WTC11 (cell line): Measurements from ENCODE around the gene CADM4.
"Not testable (repeated sequence)": the region's sequence is repeated elsewhere in the genome, so short reads cannot be mapped to it uniquely, and the experiment has no call there.

Experiments used
- CBFB ChIP-seq: sonication (generic); formaldehyde crosslinking; IDR thresholded peaks from 2 replicates; pipeline ENCODE4 v1.8.1; 2022; ENCODE audit warnings: mild to moderate bottlenecking, low read depth, missing genetic modification reagents
- CTCF ChIP-seq: fragments of 200-600 bp; IDR thresholded peaks from 2 replicates; pipeline ENCODE4 v1.8.0; 2022; ENCODE audit warnings: antibody characterized with exemption
- NFE2L1 ChIP-seq: sonication (generic); formaldehyde crosslinking; IDR thresholded peaks from 2 replicates; pipeline ENCODE4 v1.8.1; 2023; ENCODE audit warnings: missing genetic modification reagents
- USF1 ChIP-seq: sonication (generic); formaldehyde crosslinking; IDR thresholded peaks from 2 replicates; pipeline ENCODE4 v1.8.0; 2022; ENCODE audit warnings: mild to moderate bottlenecking, missing genetic modification reagents
- ZBTB21 ChIP-seq: sonication (generic); formaldehyde crosslinking; IDR thresholded peaks from 2 replicates; pipeline ENCODE4 v1.8.1; 2023; ENCODE audit warnings: mild to moderate bottlenecking, missing genetic modification reagents, borderline replicate concordance
- TF ChIP-seq, protein P1 (sequence below): sonication (generic); formaldehyde crosslinking; IDR thresholded peaks from 2 replicates; pipeline ENCODE4 v1.8.0; 2022; ENCODE audit warnings: mild to moderate bottlenecking, missing genetic modification reagents
- TF ChIP-seq, protein P2 (sequence below): sonication (generic); formaldehyde crosslinking; IDR thresholded peaks from 2 replicates; pipeline ENCODE4 v1.8.1; 2022; ENCODE audit warnings: low read depth, mild to moderate bottlenecking, moderate library complexity, missing genetic modification reagents, borderline replicate concordance
- TF ChIP-seq, protein P3 (sequence below): sonication (generic); formaldehyde crosslinking; IDR thresholded peaks from 2 replicates; pipeline ENCODE4 v1.8.0; 2022; ENCODE audit warnings: missing genetic modification reagents
- TF ChIP-seq, protein P4 (sequence below): sonication (generic); formaldehyde crosslinking; conservative IDR thresholded peaks from 2 replicates; pipeline ENCODE4 v1.8.1; 2022; ENCODE audit warnings: mild to moderate bottlenecking, missing genetic modification reagents

DNA sequence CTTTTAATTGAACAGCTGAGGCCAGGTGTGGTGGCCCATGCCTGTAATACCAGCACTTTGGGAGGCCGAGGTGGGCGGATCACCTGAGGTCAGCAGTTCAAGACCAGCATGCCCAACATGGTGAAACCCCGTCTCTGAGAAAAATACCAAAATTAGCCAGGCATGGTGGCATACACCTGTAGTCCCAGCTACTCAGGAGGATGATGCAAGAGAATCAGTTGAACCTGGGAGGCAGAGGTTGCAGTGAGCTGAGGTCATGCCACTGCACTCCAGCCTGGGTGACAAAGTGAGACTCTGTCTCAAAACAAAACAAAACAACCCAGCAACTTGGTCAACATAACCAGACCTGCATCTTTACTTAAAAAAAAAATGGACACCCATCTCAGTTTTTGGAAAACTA is 52.6 kb downstream of the CADM4 start:
- TF ChIP-seq, protein P1, sequence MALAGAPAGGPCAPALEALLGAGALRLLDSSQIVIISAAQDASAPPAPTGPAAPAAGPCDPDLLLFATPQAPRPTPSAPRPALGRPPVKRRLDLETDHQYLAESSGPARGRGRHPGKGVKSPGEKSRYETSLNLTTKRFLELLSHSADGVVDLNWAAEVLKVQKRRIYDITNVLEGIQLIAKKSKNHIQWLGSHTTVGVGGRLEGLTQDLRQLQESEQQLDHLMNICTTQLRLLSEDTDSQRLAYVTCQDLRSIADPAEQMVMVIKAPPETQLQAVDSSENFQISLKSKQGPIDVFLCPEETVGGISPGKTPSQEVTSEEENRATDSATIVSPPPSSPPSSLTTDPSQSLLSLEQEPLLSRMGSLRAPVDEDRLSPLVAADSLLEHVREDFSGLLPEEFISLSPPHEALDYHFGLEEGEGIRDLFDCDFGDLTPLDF (CRISPR knock-in tag): not testable (repeated sequence)
- TF ChIP-seq, protein P2, sequence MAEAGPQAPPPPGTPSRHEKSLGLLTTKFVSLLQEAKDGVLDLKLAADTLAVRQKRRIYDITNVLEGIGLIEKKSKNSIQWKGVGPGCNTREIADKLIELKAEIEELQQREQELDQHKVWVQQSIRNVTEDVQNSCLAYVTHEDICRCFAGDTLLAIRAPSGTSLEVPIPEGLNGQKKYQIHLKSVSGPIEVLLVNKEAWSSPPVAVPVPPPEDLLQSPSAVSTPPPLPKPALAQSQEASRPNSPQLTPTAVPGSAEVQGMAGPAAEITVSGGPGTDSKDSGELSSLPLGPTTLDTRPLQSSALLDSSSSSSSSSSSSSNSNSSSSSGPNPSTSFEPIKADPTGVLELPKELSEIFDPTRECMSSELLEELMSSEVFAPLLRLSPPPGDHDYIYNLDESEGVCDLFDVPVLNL (CRISPR knock-in tag): not testable (repeated sequence)
- not testable (repeated sequence) for TF ChIP-seq CTCF; CBFB (CRISPR knock-in tag); NFE2L1; ZBTB21 (CRISPR knock-in tag); USF1 (CRISPR knock-in tag)
- TF ChIP-seq, protein P3, sequence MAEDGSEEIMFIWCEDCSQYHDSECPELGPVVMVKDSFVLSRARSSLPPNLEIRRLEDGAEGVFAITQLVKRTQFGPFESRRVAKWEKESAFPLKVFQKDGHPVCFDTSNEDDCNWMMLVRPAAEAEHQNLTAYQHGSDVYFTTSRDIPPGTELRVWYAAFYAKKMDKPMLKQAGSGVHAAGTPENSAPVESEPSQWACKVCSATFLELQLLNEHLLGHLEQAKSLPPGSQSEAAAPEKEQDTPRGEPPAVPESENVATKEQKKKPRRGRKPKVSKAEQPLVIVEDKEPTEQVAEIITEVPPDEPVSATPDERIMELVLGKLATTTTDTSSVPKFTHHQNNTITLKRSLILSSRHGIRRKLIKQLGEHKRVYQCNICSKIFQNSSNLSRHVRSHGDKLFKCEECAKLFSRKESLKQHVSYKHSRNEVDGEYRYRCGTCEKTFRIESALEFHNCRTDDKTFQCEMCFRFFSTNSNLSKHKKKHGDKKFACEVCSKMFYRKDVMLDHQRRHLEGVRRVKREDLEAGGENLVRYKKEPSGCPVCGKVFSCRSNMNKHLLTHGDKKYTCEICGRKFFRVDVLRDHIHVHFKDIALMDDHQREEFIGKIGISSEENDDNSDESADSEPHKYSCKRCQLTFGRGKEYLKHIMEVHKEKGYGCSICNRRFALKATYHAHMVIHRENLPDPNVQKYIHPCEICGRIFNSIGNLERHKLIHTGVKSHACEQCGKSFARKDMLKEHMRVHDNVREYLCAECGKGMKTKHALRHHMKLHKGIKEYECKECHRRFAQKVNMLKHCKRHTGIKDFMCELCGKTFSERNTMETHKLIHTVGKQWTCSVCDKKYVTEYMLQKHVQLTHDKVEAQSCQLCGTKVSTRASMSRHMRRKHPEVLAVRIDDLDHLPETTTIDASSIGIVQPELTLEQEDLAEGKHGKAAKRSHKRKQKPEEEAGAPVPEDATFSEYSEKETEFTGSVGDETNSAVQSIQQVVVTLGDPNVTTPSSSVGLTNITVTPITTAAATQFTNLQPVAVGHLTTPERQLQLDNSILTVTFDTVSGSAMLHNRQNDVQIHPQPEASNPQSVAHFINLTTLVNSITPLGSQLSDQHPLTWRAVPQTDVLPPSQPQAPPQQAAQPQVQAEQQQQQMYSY (CRISPR knock-in tag): not testable (repeated sequence)
- TF ChIP-seq, protein P4, sequence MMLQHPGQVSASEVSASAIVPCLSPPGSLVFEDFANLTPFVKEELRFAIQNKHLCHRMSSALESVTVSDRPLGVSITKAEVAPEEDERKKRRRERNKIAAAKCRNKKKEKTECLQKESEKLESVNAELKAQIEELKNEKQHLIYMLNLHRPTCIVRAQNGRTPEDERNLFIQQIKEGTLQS (CRISPR knock-in tag): not testable (repeated sequence)
